Putamen (tissue), 1 donor: ENCODE results near the gene SLC5A10.

Experiments used
- DNase-seq: peaks from one replicate; pipeline ENCODE4 v3.0.0-alpha.2; 2016; ENCODE audit warnings: low spot score

SLC5A10 gene

GRCh38 chr17:18985475-18985874 is 33.5 kb downstream of the SLC5A10 start:
- no peak for DNase-seq

- DNase-seq, result no peak
These were observed 34.7 kb downstream of the SLC5A10 start for GRCh38 chr17:18986541-18987229.

- no peak for DNase-seq
These were observed 35.3 kb downstream of the SLC5A10 start for GRCh38 chr17:18987230-18987610.

- no peak for DNase-seq
These were observed 36.0 kb downstream of the SLC5A10 start for GRCh38 chr17:18987862-18988545.

GRCh38 chr17:18988546-18989173 is 36.7 kb downstream of the SLC5A10 start:
- DNase-seq, result no peak

GRCh38 chr17:18990331-18990730 is 38.4 kb downstream of the SLC5A10 start:
- no peak for DNase-seq

GRCh38 chr17:18991531-18992315 is 39.8 kb downstream of the SLC5A10 start:
- no peak for DNase-seq

- DNase-seq, result no peak
These were observed 40.6 kb downstream of the SLC5A10 start for GRCh38 chr17:18992454-18993130.

GRCh38 chr17:18993905-18994526 is 42.1 kb downstream of the SLC5A10 start:
- DNase-seq, result no peak

- DNase-seq, result no peak
These were observed 42.7 kb downstream of the SLC5A10 start for GRCh38 chr17:18994631-18995030.

GRCh38 chr17:18995220-18995619 is 43.3 kb downstream of the SLC5A10 start:
- DNase-seq, result no peak

- no peak for DNase-seq
These were observed 44.5 kb downstream of the SLC5A10 start for GRCh38 chr17:18996458-18996857.

- DNase-seq, result no peak
These were observed 45.8 kb downstream of the SLC5A10 start for GRCh38 chr17:18997650-18998196.

- DNase-seq, result no peak
These were observed 47.4 kb downstream of the SLC5A10 start for GRCh38 chr17:18999394-18999793.

- DNase-seq, result no peak
These were observed 47.9 kb downstream of the SLC5A10 start for GRCh38 chr17:18999911-19000310.

GRCh38 chr17:19000531-19001325 is 48.8 kb downstream of the SLC5A10 start:
- DNase-seq, result no peak

- no peak for DNase-seq
These were observed 50.1 kb downstream of the SLC5A10 start for GRCh38 chr17:19001907-19002590.

GRCh38 chr17:19002805-19003542 is 51.0 kb downstream of the SLC5A10 start:
- DNase-seq, result no peak
